Astrocyte of the spinal cord (primary cell): Measurements from ENCODE around the gene KRTAP27-1.

Source experiments
- DNase-seq: peaks from one replicate; pipeline ENCODE4 v3.0.0; 2011; ENCODE audit warnings: low read depth, low spot score
- H3K4me3 ChIP-seq: 2 replicates; pipeline ENCODE4 v1.5.1; 2011; ENCODE audit warnings: low read depth, mild to moderate bottlenecking, low read length, moderate library complexity
- in situ Hi-C: cut with HindIII; loops from 2 replicates; pipeline ENCODE4 v1.10.0; 2017; ENCODE audit warnings: low sequenced_read_pairs
- TF ChIP-seq, protein P1 (sequence below): IDR thresholded peaks from 2 replicates; pipeline ENCODE4 v1.5.1; 2012; ENCODE audit warnings: low read depth, mild to moderate bottlenecking, low read length, inconsistent platforms

Gene KRTAP27-1

DNA sequence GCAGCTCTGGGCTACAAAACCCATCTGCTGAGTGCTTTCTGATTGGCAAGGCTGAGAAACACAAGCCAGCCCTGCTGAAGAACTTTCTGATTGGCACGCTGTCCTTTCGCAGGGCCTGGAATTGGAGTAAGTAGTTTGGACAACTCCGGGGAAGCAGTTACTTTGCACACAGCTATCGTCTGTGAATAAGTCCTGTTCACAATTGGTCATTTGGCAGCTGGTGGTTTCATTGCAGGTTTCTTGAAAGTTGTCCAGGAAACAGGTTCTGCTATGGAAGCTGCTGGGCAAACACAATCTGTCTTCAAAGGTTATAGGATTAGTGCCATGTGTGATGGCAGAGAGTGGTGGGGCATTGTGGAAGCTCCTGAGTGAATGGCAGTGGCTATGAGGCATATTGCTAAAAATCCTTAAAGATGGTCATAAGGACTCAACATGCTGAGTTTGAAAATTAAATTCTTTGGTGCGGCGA, at the start of gene KRTAP27-1:
TSS of gene KRTAP27-1 (minus strand) at position 419 of the 469 bp plus-strand sequence. CDS start at position 393, 26 bp downstream.
- TF ChIP-seq, protein P1, sequence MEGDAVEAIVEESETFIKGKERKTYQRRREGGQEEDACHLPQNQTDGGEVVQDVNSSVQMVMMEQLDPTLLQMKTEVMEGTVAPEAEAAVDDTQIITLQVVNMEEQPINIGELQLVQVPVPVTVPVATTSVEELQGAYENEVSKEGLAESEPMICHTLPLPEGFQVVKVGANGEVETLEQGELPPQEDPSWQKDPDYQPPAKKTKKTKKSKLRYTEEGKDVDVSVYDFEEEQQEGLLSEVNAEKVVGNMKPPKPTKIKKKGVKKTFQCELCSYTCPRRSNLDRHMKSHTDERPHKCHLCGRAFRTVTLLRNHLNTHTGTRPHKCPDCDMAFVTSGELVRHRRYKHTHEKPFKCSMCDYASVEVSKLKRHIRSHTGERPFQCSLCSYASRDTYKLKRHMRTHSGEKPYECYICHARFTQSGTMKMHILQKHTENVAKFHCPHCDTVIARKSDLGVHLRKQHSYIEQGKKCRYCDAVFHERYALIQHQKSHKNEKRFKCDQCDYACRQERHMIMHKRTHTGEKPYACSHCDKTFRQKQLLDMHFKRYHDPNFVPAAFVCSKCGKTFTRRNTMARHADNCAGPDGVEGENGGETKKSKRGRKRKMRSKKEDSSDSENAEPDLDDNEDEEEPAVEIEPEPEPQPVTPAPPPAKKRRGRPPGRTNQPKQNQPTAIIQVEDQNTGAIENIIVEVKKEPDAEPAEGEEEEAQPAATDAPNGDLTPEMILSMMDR: no peak
- in situ Hi-C loops: no loop called here
- H3K4me3 ChIP-seq: no peak within 1 kb of the TSS
- no peak for DNase-seq

- DNase-seq: no peak
- TF ChIP-seq, protein P1: no peak
- in situ Hi-C loops: no loop called here
- H3K4me3 ChIP-seq: no peak overlapping the region
Measured at GRCh38 chr21:30382201-30382600, 44.7 kb upstream of the KRTAP27-1 start.

GRCh38 chr21:30372139-30372770, 34.8 kb upstream of the KRTAP27-1 start, which contains the start of gene KRTAP13-2:
TSS of gene KRTAP13-2 (minus strand) at chr21:30372271. CDS start at chr21:30372213, 58 bp downstream.
- TF ChIP-seq, protein P1: no peak
- in situ Hi-C loops: no loop called here
- no peak for DNase-seq
- H3K4me3 ChIP-seq: no peak within 1 kb of the TSS

DNA sequence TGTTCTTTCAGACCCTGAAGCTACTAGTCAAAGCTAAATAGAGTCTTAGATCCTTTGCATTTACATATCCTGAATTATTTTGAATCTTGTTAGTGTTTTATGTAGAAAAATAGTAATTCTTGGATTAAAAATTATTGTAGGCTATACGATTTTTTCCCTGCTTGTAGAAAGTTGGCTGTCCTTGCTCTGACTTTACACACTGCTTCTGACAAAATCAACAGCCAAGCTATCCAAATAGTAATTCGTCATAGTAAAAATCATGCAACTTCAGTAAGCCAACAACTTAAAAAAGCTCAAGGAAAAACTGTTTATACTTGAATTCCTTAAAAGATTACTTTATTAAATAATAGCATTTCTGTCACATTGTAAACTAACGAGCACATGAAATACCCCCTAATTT, 18.4 kb upstream of the KRTAP27-1 start:
- TF ChIP-seq, protein P1: no peak
- no peak for DNase-seq
- no peak overlapping the region for H3K4me3 ChIP-seq
- in situ Hi-C loops: no loop called here

DNA sequence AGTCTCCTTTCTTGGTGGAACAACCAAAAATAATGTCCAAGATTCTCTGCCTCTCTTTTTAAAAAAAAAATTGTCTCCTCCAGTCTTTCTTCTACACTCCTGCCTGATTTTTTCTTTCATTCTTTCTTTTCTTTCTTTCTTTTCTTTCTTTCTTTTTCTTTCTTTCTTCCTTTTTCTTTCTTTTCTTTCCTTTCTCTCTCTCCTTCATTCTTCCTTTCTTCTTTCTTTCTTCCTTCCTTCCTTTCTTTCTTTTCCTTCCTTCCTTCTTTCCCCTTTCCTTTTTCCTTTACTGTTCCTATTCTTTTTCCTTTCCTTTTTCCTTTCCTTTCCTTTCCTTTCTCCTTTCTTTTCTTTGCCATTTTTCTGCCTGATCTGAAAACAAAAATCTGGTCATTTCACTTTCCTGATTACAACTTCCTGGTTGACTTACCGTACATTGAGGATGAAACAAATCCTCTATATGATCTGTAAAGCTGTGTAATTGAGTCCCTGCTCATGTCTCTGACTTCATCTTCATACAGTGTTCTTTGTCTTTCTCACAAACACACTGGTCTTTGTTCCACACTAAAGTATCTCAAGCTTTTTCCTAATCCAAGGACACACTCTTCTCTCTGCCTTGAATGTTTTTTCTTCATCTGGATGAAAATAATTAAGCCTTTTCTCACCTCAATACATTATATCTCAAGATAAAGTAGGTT, 17.0 kb upstream of the KRTAP27-1 start:
- no peak for DNase-seq
- TF ChIP-seq, protein P1: no peak
- in situ Hi-C loops: no loop called here
- H3K4me3 ChIP-seq: no peak overlapping the region

- in situ Hi-C loops: no loop called here
- H3K4me3 ChIP-seq: no peak overlapping the region
- TF ChIP-seq, protein P1: no peak
- DNase-seq: no peak
Measured at GRCh38 chr21:30351534-30351933, 14.0 kb upstream of the KRTAP27-1 start.
